Right lobe of liver (tissue), 6 donors: ENCODE measurements around the gene ALDH1L1. TPM values are rescaled to one million over a fixed set of nuclear protein-coding genes. Genes with fewer than 3 reads are reported as not detected.

Experiments
- ATAC-seq, 4 donors: fragments of 200-7000 bp; cut with Tn5 transposase; one replicate each; pipeline ENCODE4 v1.9.1; 2020; ENCODE audit warnings: mild to moderate bottlenecking in 4 of 4, moderate library complexity in 4 of 4
- DNase-seq, 3 donors: peaks; one replicate each; pipeline ENCODE4 v3.0.0-alpha.2; 2020
- H3K27ac ChIP-seq, 3 donors: fragments of 200-600 bp; one replicate each; pipeline ENCODE4 v1.8.0; 2022
- H3K27me3 ChIP-seq, 2 donors: fragments of 200-600 bp; one replicate each; pipeline ENCODE4 v1.8.0; 2022
- H3K36me3 ChIP-seq, 4 donors: fragments of 200-600 bp; sonication (generic) in 1 of 4; one replicate each; pipeline versions ENCODE4 v1.5.1 to v1.8.0; 2017 to 2022; ENCODE audit warnings: control low read depth in 1 of 4
- H3K4me1 ChIP-seq, 4 donors: fragments of 200-600 bp; sonication (generic) in 1 of 4; one replicate each; pipeline versions ENCODE4 v1.5.1 to v1.8.0; 2017 to 2022; ENCODE audit warnings: control low read depth in 1 of 4
- H3K4me3 ChIP-seq, 3 donors: fragments of 200-600 bp; one replicate each; pipeline ENCODE4 v1.8.0; 2022
- H3K9me3 ChIP-seq, 4 donors: fragments of 200-600 bp; sonication (generic) in 1 of 4; one replicate each; pipeline versions ENCODE4 v1.5.1 to v1.8.0; 2017 to 2022; ENCODE audit warnings: control low read depth in 1 of 4
- CTCF ChIP-seq, 4 donors: fragments of 200-600 bp in 3 of 4; fragments of 450-650 bp in 1 of 4; IDR thresholded peaks; one replicate each; pipeline versions ENCODE4 v1.5.1 to v1.8.0; 2016 to 2022; ENCODE audit warnings: antibody characterized with exemption in 4 of 4, mild to moderate bottlenecking in 2 of 4
- POLR2A ChIP-seq: fragments of 450-650 bp; IDR thresholded peaks from one replicate; pipeline ENCODE4 v1.6.1; 2017; ENCODE audit warnings: antibody characterized with exemption, mild to moderate bottlenecking
- WGBS: methylation state at CpG from one replicate; pipeline ENCODE4 v1.1.6; 2018; ENCODE audit warnings: low coverage, low lambda C conversion rate; ENCODE audit not compliant: insufficient coverage; ENCODE audit errors: missing lambda C conversion rate; 5-methylcytosine and 5-hydroxymethylcytosine counted together
- intact Hi-C, 2 donors: fragments of 100-400 bp; cut with DNase I; formaldehyde crosslinking; loops; one replicate each; pipeline versions ENCODE4 v1.11.2 to v1.14.1; 2022
- total RNA-seq, 6 experiments: library from RNA; depleted of rRNA in 2 of 6; stranded (reverse); fragments of >200 nt in 2 of 6; fragmentation: NEBNext Ultra II Directional in 3 of 6; extraction: Animal tissue kit (Norgen Biotek cat#: 25700) in 3 of 6; gene quantifications; one replicate each; pipeline versions ENCODE4 v1.1.0 to v1.2.4, GENCODE V29; 2016 to 2023
- donor health status: DM: no; HTN: yes; CAD: no.
- donor health status: DM: no; HTN: no; CAD: no.
- donor health status: DM: no; HTN: no; CAD: no.
- donor health status: DM: no; HTN: yes; CAD: no.
- donor health status: DM: no; HTN: yes; CAD: no.

The ALDH1L1 gene
- total RNA-seq, 6 experiments from 2014 or later, result 94.9 to 962 (median 353) TPM

GRCh38 chr3:126102530-126102951 lies 77.8 kb downstream of the ALDH1L1 start:
- peak in 1 of 4 donors; percentile 1 for ATAC-seq
- TF ChIP-seq POLR2A (no peak), CTCF (IDR thresholded peaks at IDR 0.05) (no peak)
- Histone ChIP-seq H3K4me3 (no peak overlapping the region), H3K4me1 (no peaks in the 10 kb centered on the region), H3K36me3 (peaks cover 0 to 67% (median 26%) of the 10 kb centered on the region in 4 donors), H3K9me3 (no peaks in the 10 kb centered on the region), H3K27ac (no peak overlapping the region), H3K27me3 (no peaks in the 10 kb centered on the region)
- 74% methylated on average over 3 of the region's 5 CpGs for WGBS
- intact Hi-C loops, result no loop called here
- no peak for DNase-seq

GRCh38 chr3:126102011-126102410 lies 78.4 kb downstream of the ALDH1L1 start:
- intact Hi-C loops, result no loop called here
- Histone ChIP-seq H3K4me1 (no peaks in the 10 kb centered on the region), H3K36me3 (peaks cover 0 to 62% (median 23%) of the 10 kb centered on the region in 4 donors), H3K4me3 (no peak overlapping the region), H3K27ac (no peak overlapping the region), H3K9me3 (no peaks in the 10 kb centered on the region), H3K27me3 (no peaks in the 10 kb centered on the region)
- no peak for DNase-seq
- peak in 1 of 4 donors; percentile 2 for ATAC-seq
- WGBS, result 100% methylated on average over 1 of the region's 8 CpGs
- TF ChIP-seq CTCF (IDR thresholded peaks at IDR 0.05), result no peak
- TF ChIP-seq POLR2A, result no peak

GRCh38 chr3:126101521-126101982 lies 78.8 kb downstream of the ALDH1L1 start:
- Histone ChIP-seq H3K4me3 (no peak overlapping the region), H3K9me3 (no peaks in the 10 kb centered on the region), H3K36me3 (peaks cover 0 to 57% (median 21%) of the 10 kb centered on the region in 4 donors), H3K27ac (no peak overlapping the region), H3K27me3 (no peaks in the 10 kb centered on the region), H3K4me1 (no peaks in the 10 kb centered on the region)
- intact Hi-C loops, result no loop called here
- peak in 1 of 4 donors; percentile 1 for ATAC-seq
- no peak for DNase-seq
- TF ChIP-seq POLR2A, result no peak
- TF ChIP-seq CTCF (IDR thresholded peaks at IDR 0.05), result no peak
- WGBS, result 80% methylated on average over 3 of the region's 10 CpGs

GRCh38 chr3:126100634-126101301 lies 79.6 kb downstream of the ALDH1L1 start:
- ATAC-seq, result peak in 2 of 4 donors; percentile 7 to 21
- no peak for DNase-seq
- no peaks in the 10 kb centered on the region for H3K4me1 ChIP-seq
- H3K27me3 ChIP-seq, result no peaks in the 10 kb centered on the region
- intact Hi-C loops, result no loop called here
- no peaks in the 10 kb centered on the region for H3K9me3 ChIP-seq
- peak overlapping the region in 1 of 3 donors; percentile 18 for H3K27ac ChIP-seq
- TF ChIP-seq CTCF (IDR thresholded peaks at IDR 0.05), result no peak
- TF ChIP-seq POLR2A, result no peak
- no peak overlapping the region for H3K4me3 ChIP-seq
- peaks cover 0 to 50% (median 18%) of the 10 kb centered on the region in 4 donors for H3K36me3 ChIP-seq
- WGBS, result 72% methylated on average over 7 of the region's 18 CpGs
